ENCODE results near the gene GOLGA5. TPM values are rescaled to one million over a fixed set of nuclear protein-coding genes. Genes with fewer than 3 reads are reported as not detected.

Gene GOLGA5
- total and polyA plus RNA-seq, 2 of the 8 experiments (the other 6 are each of a cell fraction or from before 2014, with no cell fraction given), result 13.0 to 25.4 TPM

DNA sequence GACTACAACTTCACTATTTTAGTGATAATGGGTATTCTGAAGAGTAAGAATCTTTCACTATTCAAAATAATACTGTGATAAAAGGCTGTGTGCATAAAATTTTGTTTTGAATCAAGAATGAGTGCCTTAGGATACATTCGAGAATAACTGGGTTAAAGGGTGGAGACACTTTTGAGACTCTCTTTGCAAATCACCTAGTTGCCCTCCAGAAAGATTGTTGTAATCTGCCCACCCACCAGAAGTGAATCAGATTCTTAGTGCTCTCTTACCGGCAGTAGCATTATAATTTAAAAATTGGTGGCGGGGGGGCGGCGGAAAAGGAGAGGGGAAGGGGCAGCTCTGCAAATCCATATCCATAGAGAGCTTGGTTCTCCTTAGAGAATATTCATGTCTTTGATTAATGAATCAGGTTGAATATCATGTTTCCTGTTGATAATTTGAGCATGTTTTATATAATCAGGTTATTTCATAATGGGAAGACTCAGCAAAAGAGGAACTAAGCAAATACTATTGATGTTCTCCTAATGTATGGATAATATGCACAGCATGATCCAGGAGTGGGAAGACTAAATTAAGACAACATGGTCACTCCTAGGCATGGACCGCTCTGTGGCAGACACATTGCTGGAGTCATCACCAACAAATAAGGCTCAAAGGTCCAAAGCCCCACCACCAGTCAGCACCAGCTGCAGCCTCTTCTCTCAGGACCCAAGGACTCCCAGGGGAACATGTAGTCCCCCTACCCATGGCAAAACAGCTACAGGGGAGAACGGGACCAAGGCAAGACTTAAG is 66.1 kb downstream of the GOLGA5 start:
- no peaks in the 10 kb centered on the region for H3K9me3 ChIP-seq (ENCODE audit: insufficient read depth in 2 of 2, low read depth in 1 of 2, low read length in 1 of 2)
- no peak overlapping the region for H3K4ac ChIP-seq (replicated peaks; ENCODE audit: insufficient read length, low read depth, low read length)
- H3K27ac ChIP-seq (ENCODE audit: low read depth, low read length), result no peak overlapping the region
- no peaks in the 10 kb centered on the region for H3K79me1 ChIP-seq (ENCODE audit: low read depth, low read length)
- no peak overlapping the region for H2BK5ac ChIP-seq (ENCODE audit: low read depth, low read length)
- H4K91ac ChIP-seq (replicated peaks; ENCODE audit: insufficient read length, low read length), result no peak overlapping the region
- no peak overlapping the region for H4K5ac ChIP-seq (ENCODE audit: insufficient read length, low read depth, low read length)
- no peak for FAIRE-seq
- no peak overlapping the region for H3K56ac ChIP-seq (replicated peaks; ENCODE audit: insufficient read length, low read depth, low read length)
- H2BK12ac ChIP-seq (ENCODE audit: low read depth, low read length), result no peak overlapping the region
- no peak overlapping the region for H2BK15ac ChIP-seq (ENCODE audit: low read length)
- no peak overlapping the region for H2AFZ ChIP-seq (ENCODE audit: low read length)
- WGBS, 2 experiments (ENCODE audit: extremely low coverage in 1 of 2, insufficient coverage in 1 of 2, insufficient read length in 1 of 2, insufficient replicate concordance in 2 of 2, low coverage in 1 of 2, low lambda C conversion rate in 2 of 2, missing lambda C conversion rate in 1 of 2), result 92% methylated on average over 7 of the region's 7 CpGs; no CpG with 5 or more reads in 1 of the 2 experiments
- H2AK5ac ChIP-seq (ENCODE audit: low read depth, low read length), result no peak overlapping the region
- no peak overlapping the region for H2BK20ac ChIP-seq (ENCODE audit: low read length)
- no peak overlapping the region for H3K4me3 ChIP-seq (ENCODE audit: extremely low read depth in 1 of 4, insufficient read depth in 2 of 4, low read depth in 3 of 4, low read length in 4 of 4)
- H3K4me2 ChIP-seq (ENCODE audit: insufficient read depth in 1 of 2, low read depth in 2 of 2, low read length in 2 of 2), result no peak overlapping the region
- H3K18ac ChIP-seq (ENCODE audit: extremely low read depth, low read length), result no peak overlapping the region
- no peak overlapping the region for H3K9ac ChIP-seq (replicated peaks in 1 of 4; ENCODE audit: extremely low read depth in 1 of 4, low read depth in 3 of 4, low read length in 3 of 4)
- no peak overlapping the region for H3K14ac ChIP-seq (ENCODE audit: insufficient read length)
- H3K23me2 ChIP-seq (ENCODE audit: low read depth, low read length), result no peaks in the 10 kb centered on the region
- H3K4me1 ChIP-seq (replicated peaks in 1 of 4; ENCODE audit: control insufficient read depth in 3 of 4, insufficient read depth in 4 of 4, low read length in 3 of 4), result no peaks in the 10 kb centered on the region; a peak in 1 of 7 replicates
- no peaks in the 10 kb centered on the region for H3K27me3 ChIP-seq (replicated peaks in 1 of 4; ENCODE audit: control insufficient read depth in 3 of 4, extremely low read depth in 1 of 4, insufficient read depth in 3 of 4, low read length in 3 of 4)
- no peak overlapping the region for H3K23ac ChIP-seq (ENCODE audit: insufficient read length)
- no peak for DNase-seq (ENCODE audit: low read depth in 1 of 2, low spot score in 2 of 2)
- no peak overlapping the region for H2BK120ac ChIP-seq (replicated peaks; ENCODE audit: low read depth, low read length)
- no peaks in the 10 kb centered on the region for H4K20me1 ChIP-seq (replicated peaks in 1 of 2; ENCODE audit: control insufficient read depth in 1 of 2, insufficient read depth in 2 of 2, low read length in 2 of 2)
- ChIA-PET CTCF (ENCODE audit: partially characterized antibody) (interaction anchor here (0.6 to 2.1 kb wide), 2 partner anchors 20 to 348 kb away, joined by 4 to 5 read pairs; no protein-coding TSS in a partner anchor), POLR2A (ENCODE audit: partially characterized antibody) (no interaction called here)
- H3K79me2 ChIP-seq (ENCODE audit: control insufficient read depth in 1 of 2, insufficient read depth in 2 of 2, low read length in 2 of 2), result no peaks in the 10 kb centered on the region
- H4K8ac ChIP-seq (ENCODE audit: extremely low read depth, insufficient read depth, low read length), result no peak overlapping the region
- no peaks in the 10 kb centered on the region for H3K36me3 ChIP-seq (ENCODE audit: control insufficient read depth in 2 of 4, insufficient read depth in 4 of 4, low read length in 3 of 4)
- TF ChIP-seq TCF12 (IDR thresholded peaks at IDR 0.05; ENCODE audit: low read depth, low read length), result no peak
